ENCODE data around the gene ELOVL3. TPM values are rescaled to one million over a fixed set of nuclear protein-coding genes. Genes with fewer than 3 reads are reported as not detected.

ELOVL3 gene, protein sequence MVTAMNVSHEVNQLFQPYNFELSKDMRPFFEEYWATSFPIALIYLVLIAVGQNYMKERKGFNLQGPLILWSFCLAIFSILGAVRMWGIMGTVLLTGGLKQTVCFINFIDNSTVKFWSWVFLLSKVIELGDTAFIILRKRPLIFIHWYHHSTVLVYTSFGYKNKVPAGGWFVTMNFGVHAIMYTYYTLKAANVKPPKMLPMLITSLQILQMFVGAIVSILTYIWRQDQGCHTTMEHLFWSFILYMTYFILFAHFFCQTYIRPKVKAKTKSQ
- 0.13 and 0.20 TPM in 2 replicates for total RNA-seq

DNA sequence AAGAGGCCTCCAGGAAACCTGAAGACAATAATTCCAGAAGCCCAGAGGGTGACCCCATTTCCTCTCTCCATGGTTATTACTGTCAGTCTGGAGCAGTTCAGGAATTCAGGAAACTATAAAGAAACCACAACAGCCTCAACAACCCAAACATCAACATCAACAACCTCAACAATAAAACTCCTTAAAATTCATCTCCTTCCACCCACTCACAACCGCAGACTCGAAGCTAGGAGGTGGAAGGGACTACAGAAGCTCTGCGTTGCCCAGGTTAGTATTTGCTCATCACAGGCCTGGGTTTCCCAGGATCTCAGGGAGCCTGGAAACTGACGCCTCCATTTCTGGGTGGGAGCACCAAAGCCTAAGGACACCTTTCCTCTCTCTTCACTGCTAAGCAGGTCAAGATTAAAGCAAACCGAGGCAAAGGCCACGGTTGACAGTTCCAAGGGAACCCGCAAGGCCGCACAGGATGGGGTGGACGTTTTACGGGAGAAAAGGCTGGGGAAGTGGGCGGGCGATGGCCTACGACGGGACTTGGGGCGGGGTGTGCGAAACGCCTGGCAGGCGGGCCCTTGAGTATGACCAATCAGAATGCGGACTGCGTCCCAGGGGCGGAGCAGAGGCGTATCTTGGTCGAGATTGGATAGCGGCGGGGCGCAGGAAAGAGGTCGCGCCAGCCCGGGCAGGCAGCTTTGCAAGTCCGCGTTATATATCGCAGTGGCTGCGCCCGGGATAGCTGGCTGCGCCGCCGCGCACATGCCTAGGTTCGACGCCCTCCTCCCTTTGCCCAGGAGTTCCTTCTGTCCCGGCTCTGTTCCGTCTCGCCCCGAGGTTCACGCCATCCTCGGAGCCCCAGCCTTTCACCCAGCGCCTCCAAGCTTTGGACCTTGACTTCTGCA, at the start of gene ELOVL3:
ELOVL3 (plus strand) TSS at position 654 of the 896 bp plus-strand sequence. CDS start 250 bp downstream, outside the sequence.

DNA sequence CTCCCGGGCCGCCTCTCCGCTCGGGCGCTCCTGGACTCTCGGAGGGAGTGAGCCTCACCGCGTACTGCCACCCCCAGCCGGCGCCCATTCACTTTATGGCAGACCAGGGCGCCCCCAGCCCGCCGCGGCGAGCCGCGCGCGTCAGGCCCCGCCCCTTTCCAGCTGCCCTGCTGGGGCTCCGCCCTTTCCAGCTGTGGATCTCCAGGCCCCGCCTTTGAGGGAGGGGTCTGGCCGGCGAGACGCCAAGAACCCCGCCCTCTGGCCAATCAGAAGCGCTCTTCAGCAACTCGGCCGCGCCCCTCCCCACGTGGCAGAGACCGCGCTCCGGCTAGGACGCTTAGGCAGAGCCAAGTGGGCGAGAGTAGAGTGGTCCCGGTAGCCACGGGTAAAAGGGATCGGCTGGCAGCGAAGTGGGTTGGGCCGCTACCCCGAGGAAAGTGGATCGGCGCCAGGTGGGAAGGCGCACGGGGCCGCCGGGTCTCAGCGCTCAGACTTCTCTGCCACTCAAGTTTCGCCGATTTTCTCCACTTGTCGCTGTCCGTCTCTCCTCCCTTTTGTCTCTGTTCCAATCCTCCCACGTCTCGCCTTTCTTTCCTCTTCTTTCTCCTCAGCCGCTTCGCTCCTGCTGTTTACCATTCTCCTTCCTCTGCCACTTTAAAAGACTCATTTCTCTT, 15.5 kb downstream of the ELOVL3 start, which contains the start of gene PITX3:
PITX3 (minus strand) TSS at position 69 of the 674 bp plus-strand sequence. CDS start 9,432 bp downstream, outside the sequence.

DNA sequence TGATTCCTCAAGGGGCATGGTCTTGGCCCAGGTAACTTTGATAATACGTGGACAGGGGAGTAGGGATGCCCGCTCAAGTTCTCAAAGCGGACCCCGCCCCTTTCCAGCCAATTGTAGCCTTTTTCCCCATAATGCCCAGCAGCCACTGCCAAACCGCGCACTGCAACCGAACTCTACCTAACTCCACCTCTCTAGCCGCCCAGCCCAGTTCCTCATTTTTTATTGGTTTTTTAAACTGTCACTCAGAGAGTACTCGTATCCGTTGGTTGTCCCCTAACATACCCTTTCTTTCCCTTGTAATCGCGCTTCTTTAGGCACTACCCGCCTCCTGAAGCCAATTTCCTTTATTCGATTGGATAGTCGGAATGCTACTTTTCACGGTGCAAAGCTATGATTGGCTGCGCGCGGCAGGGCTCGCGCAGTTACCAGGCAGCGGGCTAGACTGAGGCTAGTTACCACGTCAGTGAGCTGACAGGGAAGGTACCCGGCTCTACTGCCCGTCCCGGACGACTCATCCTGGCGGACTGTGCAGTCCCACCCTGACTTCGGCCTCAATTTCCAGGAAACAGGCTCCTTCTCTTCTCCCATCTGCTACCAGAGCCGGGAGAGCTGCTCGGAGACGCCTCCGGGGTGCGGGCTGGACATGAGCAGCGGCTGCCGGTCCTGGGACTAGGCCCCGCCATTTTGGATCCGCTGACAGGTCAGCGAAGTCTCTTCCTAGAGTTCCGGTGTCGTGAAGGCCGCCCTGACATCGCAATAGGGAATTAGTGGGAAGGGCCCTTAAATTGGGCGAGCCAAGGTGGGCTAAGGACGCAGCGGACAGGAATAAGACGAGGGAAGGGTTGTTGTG, 19.2 kb downstream of the ELOVL3 start, which contains the start of gene GBF1:
GBF1 (plus strand) TSS at position 451 of the 850 bp plus-strand sequence. CDS start 13,407 bp downstream, outside the sequence.

Other genes with a start within 250 kb of the ELOVL3 start
- gene ARMH3, start 170.1 kb upstream of the ELOVL3 start, total RNA-seq = 11.2 and 11.7 TPM in 2 replicates
- 31.1 and 34.6 TPM in 2 replicates for gene HPS6, start 160.9 kb upstream of the ELOVL3 start, total RNA-seq
- 43.3 and 48.1 TPM in 2 replicates for gene LDB1, start 105.9 kb upstream of the ELOVL3 start, total RNA-seq
- gene PPRC1, start 93.3 kb upstream of the ELOVL3 start, total RNA-seq = 13.3 and 20.9 TPM in 2 replicates
- gene NOLC1, start 73.9 kb upstream of the ELOVL3 start, total RNA-seq = 20.2 and 28.0 TPM in 2 replicates
- 0.13 and 0.23 TPM in 2 replicates for gene PITX3, start 15.2 kb downstream of the ELOVL3 start, total RNA-seq
- gene GBF1, start 19.2 kb downstream of the ELOVL3 start, total RNA-seq = 50.8 and 56.1 TPM in 2 replicates
- gene NFKB2, start 169.4 kb downstream of the ELOVL3 start, total RNA-seq = 23.0 and 37.6 TPM in 2 replicates
- 2.0 and 3.7 TPM in 2 replicates for gene PSD, start 192.5 kb downstream of the ELOVL3 start, total RNA-seq
- 6.3 and 6.6 TPM in 2 replicates for gene FBXL15, start 194.5 kb downstream of the ELOVL3 start, total RNA-seq
- 42.9 and 43.6 TPM in 2 replicates for gene CUEDC2, start 206.3 kb downstream of the ELOVL3 start, total RNA-seq
- gene C10orf95, start 225.2 kb downstream of the ELOVL3 start, total RNA-seq = not detected in 2 replicates

All from smooth muscle cell of the pulmonary artery (primary cell).